Karpas-422 (cell line): ENCODE data around the gene NFIX. TPM values are rescaled to one million over a fixed set of nuclear protein-coding genes. Genes with fewer than 3 reads are reported as not detected.

Experiments used
- DNase-seq: peaks from one replicate; pipeline ENCODE4 v3.0.0-alpha.2; 2015
- H2AFZ ChIP-seq: fragments of 200-600 bp; sonication (generic); 2 replicates; pipeline ENCODE4 v1.6.1; 2014; ENCODE audit warnings: antibody characterized with exemption, low read length, mixed read lengths
- H3K27ac ChIP-seq: fragments of 200-600 bp; sonication (generic); 2 replicates; pipeline ENCODE4 v1.5.1; 2014; ENCODE audit warnings: mild to moderate bottlenecking, low read length, moderate library complexity
- H3K27me3 ChIP-seq: fragments of 200-600 bp; sonication (generic); 2 replicates; pipeline ENCODE4 v1.6.1; 2014; ENCODE audit warnings: low read length, mixed read lengths
- H3K36me3 ChIP-seq: fragments of 200-600 bp; sonication (generic); 2 replicates; pipeline ENCODE4 v1.6.1; 2014; ENCODE audit warnings: low read length, mixed read lengths; ENCODE audit not compliant: insufficient read depth
- H3K4me1 ChIP-seq: fragments of 200-600 bp; sonication (generic); 2 replicates; pipeline ENCODE4 v1.6.1; 2014; ENCODE audit warnings: mild to moderate bottlenecking, low read length, mixed read lengths
- H3K4me2 ChIP-seq: fragments of 200-600 bp; sonication (generic); 2 replicates; pipeline ENCODE4 v1.6.1; 2014; ENCODE audit warnings: low read length, low read depth, mild to moderate bottlenecking; ENCODE audit not compliant: poor library complexity, severe bottlenecking
- H3K4me3 ChIP-seq: fragments of 200-600 bp; sonication (generic); 2 replicates; pipeline ENCODE4 v1.5.1; 2014; ENCODE audit warnings: mild to moderate bottlenecking, antibody characterized with exemption, low read length, mixed read lengths
- H3K79me2 ChIP-seq: fragments of 200-600 bp; sonication (generic); 2 replicates; pipeline ENCODE4 v1.6.1; 2014; ENCODE audit warnings: mild to moderate bottlenecking, low read length, mixed read lengths
- H3K9ac ChIP-seq: fragments of 200-600 bp; sonication (generic); 2 replicates; pipeline ENCODE4 v1.6.0; 2014; ENCODE audit warnings: low read length
- H3K9me2 ChIP-seq: fragments of 200-600 bp; sonication (generic), shearing (Covaris generic); replicated peaks from 2 replicates; pipeline ENCODE4 v1.6.0; 2014; ENCODE audit warnings: mild to moderate bottlenecking, low read length, moderate library complexity; ENCODE audit not compliant: insufficient read depth
- H3K9me3 ChIP-seq: fragments of 300-700, 200-600 bp; sonication (generic); 2 replicates; pipeline ENCODE4 v1.6.1; 2014; ENCODE audit warnings: low read length, mixed read lengths
- H4K20me1 ChIP-seq: fragments of 200-600 bp; sonication (generic); 2 replicates; pipeline ENCODE4 v1.6.1; 2014; ENCODE audit warnings: mild to moderate bottlenecking, antibody characterized with exemption, low read length, low read depth; ENCODE audit not compliant: insufficient read depth
- total RNA-seq: library from RNA; depleted of rRNA; stranded (reverse); fragments of >200 nt; shearing (Covaris generic); gene quantifications from 2 replicates; pipeline ENCODE4 v1.2.3, GENCODE V29; 2014; ENCODE audit warnings: low replicate concordance; rRNA removed

NFIX gene
- total RNA-seq = 0.04 and 0.18 TPM in 2 replicates

DNA sequence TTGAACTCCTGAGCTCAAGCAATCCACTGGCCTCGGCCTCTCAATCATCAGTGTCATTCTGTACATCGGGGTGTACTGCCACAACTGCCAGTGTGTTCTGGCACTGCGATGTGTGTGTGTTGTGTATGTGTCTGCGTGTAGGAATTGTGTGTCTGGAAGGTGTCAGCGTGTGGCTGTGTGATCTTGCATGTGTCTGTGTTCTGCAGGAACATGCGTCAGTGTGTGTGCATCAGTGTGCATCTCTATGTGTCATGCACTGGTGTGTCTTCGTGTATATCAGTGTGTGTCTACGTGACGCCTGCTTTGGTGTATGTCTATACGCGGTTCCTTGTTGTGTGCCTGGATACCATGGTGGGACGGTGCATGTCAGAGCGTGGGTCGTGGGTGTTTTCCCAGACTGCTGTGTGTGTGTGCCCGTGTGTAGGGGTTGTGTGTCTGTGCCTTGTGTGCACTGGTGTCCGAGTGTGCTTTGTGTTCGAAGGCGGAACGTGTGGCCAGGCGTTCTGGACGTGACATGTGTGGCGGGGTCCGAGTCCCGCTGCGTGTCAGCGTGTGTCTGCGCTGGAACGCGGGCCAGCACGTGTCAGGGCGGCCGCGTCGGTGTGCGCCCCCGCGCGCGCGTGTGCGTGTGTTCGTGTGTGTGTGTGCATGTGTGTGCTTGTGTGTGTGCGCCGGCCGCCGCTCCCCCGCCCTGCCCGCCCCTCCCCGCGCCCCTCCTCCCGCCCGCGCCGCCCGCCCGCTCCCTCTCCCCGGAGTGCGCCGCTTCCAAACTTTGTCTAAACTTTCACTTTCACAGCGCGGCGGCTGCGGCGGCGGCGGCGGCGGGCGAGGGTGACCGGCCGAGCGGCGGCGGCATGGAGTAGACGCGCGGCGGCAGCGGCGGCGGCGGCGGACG is at the start of gene NFIX:
Gene NFIX (plus strand): TSS at position 775 of the 895 bp plus-strand sequence. CDS start 363 bp downstream, outside the sequence.
- Histone ChIP-seq H3K27ac (no peak within 1 kb of the TSS), H4K20me1 (no peaks in the 10 kb centered on the region), H3K79me2 (no peaks in the 10 kb centered on the region), H3K9me2 (no peaks in the 10 kb centered on the region), H3K4me1 (peaks cover 2% of the 10 kb centered on the region; the same call in 1 of the 2 replicates), H3K4me3 (peak within 1 kb of the TSS; percentile 45; the same call in 1 of the 2 replicates), H3K4me2 (peak within 1 kb of the TSS; percentile 42), H3K36me3 (no peaks in the 10 kb centered on the region), H3K27me3 (no peaks in the 10 kb centered on the region), H3K9me3 (no peaks in the 10 kb centered on the region), H3K9ac (no peak within 1 kb of the TSS), H2AFZ (no peak within 1 kb of the TSS)
- peak; percentile 51 for DNase-seq

DNA sequence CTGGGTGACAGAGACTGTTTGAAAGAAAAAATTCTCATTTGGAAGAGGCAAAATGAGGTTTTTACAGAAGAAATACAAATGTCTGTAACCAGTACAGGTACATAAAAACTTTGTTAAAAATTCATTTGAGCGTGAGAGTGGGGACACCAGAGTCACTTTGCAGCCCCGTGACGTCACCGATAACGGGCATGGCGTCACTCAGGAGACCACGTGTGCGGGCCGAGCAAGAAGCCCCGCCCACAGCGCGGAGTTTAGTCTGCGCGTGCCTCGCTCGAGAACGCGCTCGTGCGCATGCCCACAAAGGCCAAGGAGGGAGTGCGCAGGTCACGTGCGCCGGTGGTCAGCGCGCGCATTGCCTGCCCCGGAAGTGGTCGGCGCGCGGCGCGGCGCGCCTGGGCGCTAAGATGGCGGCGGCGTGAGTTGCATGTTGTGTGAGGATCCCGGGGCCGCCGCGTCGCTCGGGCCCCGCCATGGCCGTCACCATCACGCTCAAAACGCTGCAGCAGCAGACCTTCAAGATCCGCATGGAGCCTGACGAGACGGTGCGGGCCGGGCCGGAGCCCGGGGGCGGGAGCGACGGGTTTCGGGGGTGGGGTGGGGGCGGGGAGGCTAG is 49.7 kb upstream of the NFIX start, which contains the start of gene RAD23A:
Gene RAD23A (plus strand): TSS at position 384 of the 613 bp plus-strand sequence. CDS start 87 bp downstream, at position 471.
- H3K4me2 ChIP-seq = peak within 1 kb of the TSS; percentile 90
- peak; percentile 99 for DNase-seq
- H3K27ac ChIP-seq = peak within 1 kb of the TSS; percentile 60
- no peaks in the 10 kb centered on the region for H3K9me3 ChIP-seq
- H3K9me2 ChIP-seq = no peaks in the 10 kb centered on the region
- peak within 1 kb of the TSS; percentile 84 for H3K9ac ChIP-seq
- peaks cover 22% of the 10 kb centered on the region for H3K79me2 ChIP-seq
- no peak within 1 kb of the TSS for H2AFZ ChIP-seq
- H3K27me3 ChIP-seq = no peaks in the 10 kb centered on the region
- peaks cover 2% of the 10 kb centered on the region; the same call in 1 of the 2 replicates for H4K20me1 ChIP-seq
- H3K36me3 ChIP-seq = peaks cover 27% of the 10 kb centered on the region
- H3K4me1 ChIP-seq = peaks cover 26% of the 10 kb centered on the region
- peak within 1 kb of the TSS; percentile 85 for H3K4me3 ChIP-seq

DNA sequence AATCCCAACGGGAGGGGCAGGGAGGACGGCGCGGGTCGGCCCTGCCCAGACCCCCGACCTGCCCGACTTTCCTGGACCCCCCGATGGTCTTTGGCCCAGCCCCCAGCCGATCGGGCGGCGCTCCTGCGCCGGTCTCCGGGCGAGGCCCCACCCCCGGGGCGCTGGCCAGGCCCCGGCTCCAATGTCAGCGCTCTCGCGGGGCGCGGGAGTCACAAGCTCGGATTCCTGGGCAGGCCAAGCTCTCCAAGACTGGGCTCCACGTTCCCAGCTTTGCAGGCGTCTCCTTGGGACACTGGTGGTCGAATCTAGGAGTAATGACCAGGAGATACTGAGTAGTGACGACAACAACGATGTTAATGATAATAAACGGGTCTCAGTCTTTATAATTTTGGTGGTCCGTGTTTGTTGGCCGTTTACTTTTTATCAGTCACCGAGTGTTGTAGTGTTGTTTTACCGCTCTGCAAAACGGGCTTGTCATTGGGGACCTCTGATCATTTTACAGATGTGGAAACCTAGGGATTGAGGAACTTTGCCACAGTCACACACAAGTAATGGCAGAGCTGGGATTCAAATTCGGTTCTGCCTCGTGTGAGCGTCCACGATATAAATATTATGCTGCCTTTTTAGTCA is 49.1 kb upstream of the NFIX start:
- Histone ChIP-seq H3K27ac (peak overlapping the region; percentile 60), H3K9me2 (no peaks in the 10 kb centered on the region), H2AFZ (no peak overlapping the region), H3K4me3 (peak overlapping the region; percentile 85), H3K36me3 (peaks cover 21% of the 10 kb centered on the region), H3K9ac (peak overlapping the region; percentile 84), H4K20me1 (no peaks in the 10 kb centered on the region; the same call in 1 of the 2 replicates), H3K79me2 (peaks cover 20% of the 10 kb centered on the region), H3K27me3 (no peaks in the 10 kb centered on the region), H3K4me1 (peaks cover 20% of the 10 kb centered on the region), H3K4me2 (peak overlapping the region; percentile 90), H3K9me3 (no peaks in the 10 kb centered on the region)
- DNase-seq = peak; percentile 91

DNA sequence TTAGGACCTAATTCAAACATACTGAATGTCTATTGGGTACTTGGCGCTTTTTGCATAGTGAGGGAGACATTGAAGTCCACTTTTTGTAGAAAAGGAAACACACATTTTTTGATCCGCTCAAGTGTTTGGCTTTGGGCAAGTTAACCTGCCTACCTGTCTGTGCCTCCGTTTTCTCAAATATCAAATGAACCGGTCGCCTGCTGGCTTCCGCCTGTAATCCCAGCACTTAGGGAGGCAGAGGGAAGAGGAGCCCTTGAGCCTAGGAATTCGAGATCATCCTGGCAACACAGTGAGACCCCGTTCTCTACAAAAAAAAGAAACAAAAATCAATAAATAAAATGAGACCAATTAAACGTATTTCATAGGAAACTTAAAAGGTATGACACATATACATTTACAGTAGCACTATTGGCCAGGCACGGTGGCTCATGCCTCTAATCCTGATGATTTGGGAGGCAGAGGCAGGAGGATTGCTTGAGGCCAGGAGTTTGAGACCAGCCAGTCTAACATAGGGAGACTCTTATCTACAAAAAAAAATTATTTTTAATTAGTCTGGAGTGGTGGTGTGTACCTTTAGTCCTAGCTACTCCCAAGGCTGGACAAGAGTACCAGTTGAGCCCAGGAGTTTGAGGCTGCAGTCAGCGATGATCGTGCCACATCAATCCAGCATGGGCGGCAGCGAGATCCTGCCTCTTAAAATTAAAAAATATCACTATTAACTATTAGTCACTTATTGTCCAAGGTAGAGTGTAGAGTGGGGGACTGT is 48.4 kb upstream of the NFIX start:
- Histone ChIP-seq H3K4me1 (peaks cover 20% of the 10 kb centered on the region), H3K27me3 (no peaks in the 10 kb centered on the region), H3K27ac (peak overlapping the region; percentile 60), H3K4me2 (peak overlapping the region; percentile 90), H3K36me3 (peaks cover 21% of the 10 kb centered on the region), H3K9ac (peak overlapping the region; percentile 84), H3K9me3 (no peaks in the 10 kb centered on the region), H4K20me1 (no peaks in the 10 kb centered on the region; the same call in 1 of the 2 replicates), H2AFZ (no peak overlapping the region), H3K9me2 (no peaks in the 10 kb centered on the region), H3K4me3 (peak overlapping the region; percentile 85), H3K79me2 (peaks cover 20% of the 10 kb centered on the region)
- DNase-seq = no peak

DNA sequence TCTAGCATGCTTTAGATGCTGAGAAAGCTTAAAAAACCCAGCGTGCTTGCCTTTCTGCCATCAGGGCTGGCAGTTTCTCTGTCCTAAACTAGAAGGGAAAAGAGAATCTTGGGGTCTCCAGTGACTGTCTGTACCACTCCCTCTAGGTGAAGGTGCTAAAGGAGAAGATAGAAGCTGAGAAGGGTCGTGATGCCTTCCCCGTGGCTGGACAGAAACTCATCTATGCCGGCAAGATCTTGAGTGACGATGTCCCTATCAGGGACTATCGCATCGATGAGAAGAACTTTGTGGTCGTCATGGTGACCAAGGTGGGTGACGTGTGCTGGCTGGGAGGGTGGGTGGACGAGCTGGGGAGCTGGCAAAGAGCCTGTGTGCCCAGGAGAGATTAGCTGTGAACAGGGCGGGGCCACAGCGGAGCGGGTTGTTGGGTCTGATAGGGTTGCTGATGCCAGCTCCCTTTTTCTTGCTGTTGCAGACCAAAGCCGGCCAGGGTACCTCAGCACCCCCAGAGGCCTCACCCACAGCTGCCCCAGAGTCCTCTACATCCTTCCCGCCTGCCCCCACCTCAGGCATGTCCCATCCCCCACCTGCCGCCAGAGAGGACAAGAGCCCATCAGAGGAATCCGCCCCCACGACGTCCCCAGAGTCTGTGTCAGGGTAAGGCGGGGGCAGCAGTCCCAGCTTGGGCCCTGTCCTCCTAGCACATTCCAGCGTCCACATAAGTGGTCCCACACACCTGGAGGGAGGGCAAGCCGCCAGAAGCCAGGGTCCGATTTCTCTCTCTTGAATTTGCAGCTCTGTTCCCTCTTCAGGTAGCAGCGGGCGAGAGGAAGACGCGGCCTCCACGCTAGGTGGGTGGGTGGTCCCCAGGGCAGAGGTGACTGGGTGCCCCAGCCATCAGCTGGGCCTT is 47.3 kb upstream of the NFIX start:
- no peaks in the 10 kb centered on the region for H3K9me2 ChIP-seq
- DNase-seq = no peak
- no peaks in the 10 kb centered on the region for H3K9me3 ChIP-seq
- H3K4me2 ChIP-seq = peak overlapping the region; percentile 90
- H3K79me2 ChIP-seq = peaks cover 20% of the 10 kb centered on the region
- H3K4me3 ChIP-seq = no peak overlapping the region
- H3K9ac ChIP-seq = peak overlapping the region; percentile 84; the same call in 1 of the 2 replicates
- no peak overlapping the region for H3K27ac ChIP-seq
- peaks cover 20% of the 10 kb centered on the region for H3K4me1 ChIP-seq
- H3K36me3 ChIP-seq = peaks cover 19% of the 10 kb centered on the region
- H2AFZ ChIP-seq = no peak overlapping the region
- H4K20me1 ChIP-seq = no peaks in the 10 kb centered on the region; the same call in 1 of the 2 replicates
- H3K27me3 ChIP-seq = no peaks in the 10 kb centered on the region

DNA sequence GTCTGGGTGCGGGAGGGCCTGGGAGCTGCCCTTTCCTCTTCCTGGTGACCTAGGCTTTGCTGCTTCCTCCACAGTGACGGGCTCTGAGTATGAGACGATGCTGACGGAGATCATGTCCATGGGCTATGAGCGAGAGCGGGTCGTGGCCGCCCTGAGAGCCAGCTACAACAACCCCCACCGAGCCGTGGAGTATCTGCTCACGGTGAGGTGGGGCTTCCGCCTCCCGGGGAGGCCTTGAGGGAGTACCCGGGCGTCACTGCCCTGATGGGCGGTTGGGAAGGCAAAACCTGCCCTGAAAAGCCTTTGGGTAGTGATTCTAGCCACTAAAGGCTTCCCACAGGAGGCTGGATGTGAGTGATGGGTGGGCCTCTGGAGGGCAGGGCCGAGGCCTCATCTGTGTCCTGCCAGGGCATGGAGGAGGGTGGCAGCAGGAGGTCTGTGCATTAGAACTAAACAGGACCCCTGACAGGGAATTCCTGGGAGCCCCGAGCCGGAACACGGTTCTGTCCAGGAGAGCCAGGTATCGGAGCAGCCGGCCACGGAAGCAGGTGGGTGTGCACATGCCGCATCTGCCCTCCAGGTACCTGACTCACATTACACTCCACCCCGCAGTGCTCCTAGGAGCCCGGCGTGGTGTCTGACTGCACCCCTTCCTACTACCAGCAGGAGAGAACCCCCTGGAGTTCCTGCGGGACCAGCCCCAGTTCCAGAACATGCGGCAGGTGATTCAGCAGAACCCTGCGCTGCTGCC is 46.5 kb upstream of the NFIX start:
- Histone ChIP-seq H3K4me2 (no peak overlapping the region), H3K9me2 (no peaks in the 10 kb centered on the region), H3K4me1 (peaks cover 22% of the 10 kb centered on the region), H4K20me1 (no peaks in the 10 kb centered on the region; the same call in 1 of the 2 replicates), H2AFZ (no peak overlapping the region), H3K36me3 (peaks cover 17% of the 10 kb centered on the region; the same call in 1 of the 2 replicates), H3K27ac (no peak overlapping the region), H3K9me3 (no peaks in the 10 kb centered on the region), H3K9ac (no peak overlapping the region), H3K79me2 (peaks cover 25% of the 10 kb centered on the region), H3K27me3 (no peaks in the 10 kb centered on the region), H3K4me3 (no peak overlapping the region)
- no peak for DNase-seq
